GM21360 (cell line): ENCODE data around the gene ANAPC1.
A peak's percentile ranks its signal among the peaks of the same experiment; 100 is the strongest.
"Not testable (repeated sequence)": the region's sequence is repeated elsewhere in the genome, so short reads cannot be mapped to it uniquely, and the experiment has no call there.

ENCODE experiments used
- ATAC-seq: cut with Tn5 transposase; IDR thresholded peaks from one replicate; pipeline ENCODE4 v1.9.1; 2021; ENCODE audit warnings: mild to moderate bottlenecking, moderate library complexity; ENCODE audit not compliant: unreplicated experiment

Gene ANAPC1

GRCh38 chr2:111905990-111906735, 22.2 kb upstream of the ANAPC1 start:
- ATAC-seq: no peak

- not testable (repeated sequence) for ATAC-seq
These were observed 21.5 kb upstream of the ANAPC1 start for GRCh38 chr2:111905475-111905869.

DNA sequence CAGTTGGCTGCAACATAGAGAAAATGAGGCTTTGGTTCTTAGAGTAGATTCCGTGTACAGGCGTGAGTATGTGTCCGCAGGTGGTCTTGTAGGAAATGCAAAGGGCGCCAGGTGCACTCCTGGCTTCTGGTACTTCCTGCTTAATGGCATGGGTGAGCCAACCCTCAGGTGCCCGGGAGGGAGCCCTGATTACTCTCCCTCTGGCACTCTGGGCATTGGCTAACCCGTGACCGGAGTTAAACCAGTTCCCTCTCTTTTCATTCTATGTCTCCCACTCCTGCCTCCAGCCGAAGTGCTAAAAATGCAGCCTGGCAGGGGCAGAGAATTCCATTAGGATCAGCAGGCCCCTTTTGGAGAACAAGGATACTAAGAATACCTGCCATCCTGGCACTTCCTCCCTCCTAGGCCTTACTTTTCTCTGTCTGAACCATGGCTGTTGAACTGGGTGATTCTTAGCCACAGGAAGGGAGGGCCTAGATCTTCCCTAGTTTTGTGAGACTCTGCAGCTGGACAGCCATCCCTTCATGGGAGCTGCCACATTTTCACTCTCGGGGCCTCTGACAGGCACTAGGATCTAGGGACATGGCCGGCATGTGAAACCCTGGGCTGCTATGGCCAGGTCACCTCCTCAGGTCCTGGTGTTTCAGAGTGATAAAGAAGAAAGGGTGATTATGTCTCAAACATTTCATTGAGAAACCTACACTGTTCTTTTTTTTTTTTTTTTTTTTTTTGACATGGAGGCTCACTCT, 20.9 kb upstream of the ANAPC1 start:
- no peak for ATAC-seq

DNA sequence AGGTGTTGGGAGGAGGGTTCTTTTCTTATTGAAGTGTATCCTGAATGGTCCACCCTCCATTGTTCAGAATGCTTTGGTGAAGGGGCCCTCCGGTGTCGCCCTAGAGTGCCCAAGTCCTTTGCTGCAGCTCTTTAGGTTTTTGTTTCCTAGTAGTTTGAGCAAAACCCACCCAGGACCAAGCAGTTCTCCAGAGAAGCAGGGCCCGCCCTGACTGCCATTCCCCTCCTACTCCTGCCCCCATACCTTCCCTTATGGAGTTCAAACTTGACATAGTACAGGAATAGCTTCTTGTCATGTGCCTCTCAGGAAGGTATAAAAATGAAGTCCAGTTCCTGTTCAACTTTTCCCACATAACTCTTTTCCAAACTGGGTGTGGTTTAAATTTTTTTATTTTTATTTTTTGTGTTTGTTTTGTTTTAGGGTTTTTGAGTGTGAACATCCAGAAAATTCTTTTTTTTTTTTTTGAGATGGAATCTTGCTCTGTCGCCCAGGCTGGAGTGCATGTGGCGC, 20.0 kb upstream of the ANAPC1 start:
- no peak for ATAC-seq

GRCh38 chr2:111903516-111903915, 19.5 kb upstream of the ANAPC1 start:
- no peak for ATAC-seq

- no peak for ATAC-seq
These were observed 16.9 kb upstream of the ANAPC1 start for GRCh38 chr2:111900859-111901258.

- ATAC-seq: peak; percentile 10
These were observed 14.9 kb upstream of the ANAPC1 start for GRCh38 chr2:111898703-111899514.

GRCh38 chr2:111897924-111898702, 14.1 kb upstream of the ANAPC1 start, which contains the start of gene MERTK:
Gene MERTK, plus strand, starts transcription at chr2:111898607. Its CDS starts 129 bp downstream, at chr2:111898736.
- ATAC-seq: peak; percentile 71

GRCh38 chr2:111897630-111897923, 13.6 kb upstream of the ANAPC1 start:
- ATAC-seq: no peak

DNA sequence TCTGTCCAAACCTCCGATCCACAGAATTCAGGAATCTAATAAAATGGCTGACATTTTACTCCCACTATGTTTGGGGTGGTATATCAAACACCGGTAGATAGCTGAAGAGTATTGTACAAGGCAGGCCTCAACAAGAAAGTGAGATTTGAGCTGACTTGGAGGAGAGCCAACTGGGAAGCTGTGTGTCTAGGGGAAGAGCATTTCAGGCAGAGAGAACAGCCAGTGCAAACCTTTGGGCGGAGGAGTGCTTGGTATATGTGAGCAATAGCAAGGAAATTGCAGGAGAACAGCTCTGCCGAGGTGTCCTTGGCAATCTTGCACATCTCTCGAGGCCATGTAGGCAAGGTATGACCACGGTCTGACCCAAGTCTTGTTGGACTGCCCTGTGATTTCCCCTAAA, 12.6 kb upstream of the ANAPC1 start:
- no peak for ATAC-seq

GRCh38 chr2:111896024-111896423, 12.0 kb upstream of the ANAPC1 start:
- no peak for ATAC-seq

- no peak for ATAC-seq
These were observed 585 bp upstream of the ANAPC1 start for GRCh38 chr2:111884592-111884964.

- ATAC-seq: not testable (repeated sequence)
These were observed 11.2 kb downstream of the ANAPC1 start for GRCh38 chr2:111872806-111873205.

- ATAC-seq: not testable (repeated sequence)
These were observed 18.9 kb downstream of the ANAPC1 start for GRCh38 chr2:111865124-111865523.

DNA sequence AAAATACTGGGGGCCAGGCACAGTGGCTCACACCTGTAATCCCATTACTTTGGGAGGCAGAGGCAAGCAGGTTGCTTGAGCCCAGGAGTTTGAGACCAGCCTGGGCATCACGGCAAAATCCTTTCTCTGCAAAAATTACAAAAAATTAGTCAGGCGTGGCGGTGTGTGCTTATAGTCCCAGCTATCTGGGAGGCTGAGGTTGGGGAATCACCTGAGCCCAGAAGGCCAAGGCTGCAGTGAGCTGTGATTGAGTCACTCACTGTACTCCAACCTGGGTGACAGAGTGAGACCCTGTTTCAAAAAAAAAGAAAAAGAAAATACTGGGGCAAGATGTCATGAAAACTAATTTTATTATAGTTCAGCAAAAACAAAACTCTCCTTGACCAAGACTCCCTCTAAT, 24.0 kb downstream of the ANAPC1 start:
- not testable (repeated sequence) for ATAC-seq

DNA sequence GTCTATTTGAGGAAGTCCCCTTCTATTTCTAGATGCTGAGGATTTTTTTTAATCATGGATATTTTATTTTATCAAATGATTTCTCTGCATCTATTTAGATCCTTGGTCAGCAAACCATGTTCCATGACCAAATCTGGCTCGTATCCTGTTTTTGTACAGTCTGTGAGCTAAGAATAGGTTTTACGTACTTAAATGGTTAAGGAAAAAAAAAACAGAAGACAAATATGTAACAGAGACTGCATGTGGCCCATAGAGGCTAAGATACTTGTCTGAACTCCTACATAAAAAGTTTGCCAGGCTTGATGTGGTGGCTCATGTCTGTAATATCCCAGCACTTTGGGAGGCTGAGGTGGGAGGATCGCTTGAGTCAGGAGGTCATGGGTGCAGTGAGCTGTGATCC, 31.4 kb downstream of the ANAPC1 start:
- not testable (repeated sequence) for ATAC-seq

GRCh38 chr2:111850646-111851045, 33.3 kb downstream of the ANAPC1 start:
- not testable (repeated sequence) for ATAC-seq

- ATAC-seq: not testable (repeated sequence)
These were observed 44.2 kb downstream of the ANAPC1 start for GRCh38 chr2:111839625-111840282.

DNA sequence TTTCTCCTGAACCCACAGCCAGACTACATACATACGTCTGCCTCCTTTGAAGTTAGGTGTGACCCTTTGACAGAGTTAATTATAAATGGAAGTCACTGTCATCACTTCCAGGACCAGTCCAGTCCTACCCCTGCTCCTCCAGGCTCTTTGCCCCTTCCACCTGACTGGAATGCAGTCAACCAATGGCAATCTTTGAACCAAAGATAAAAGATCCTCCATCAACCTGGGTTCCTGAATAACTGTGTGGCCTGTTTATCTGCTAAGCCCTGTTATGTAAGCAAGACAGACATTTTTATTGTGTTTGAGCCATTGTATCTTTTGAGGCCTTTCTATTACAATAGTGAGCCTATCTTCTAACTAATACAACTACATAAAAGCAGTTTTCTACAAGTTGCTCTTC, 45.0 kb downstream of the ANAPC1 start:
- ATAC-seq: not testable (repeated sequence)

DNA sequence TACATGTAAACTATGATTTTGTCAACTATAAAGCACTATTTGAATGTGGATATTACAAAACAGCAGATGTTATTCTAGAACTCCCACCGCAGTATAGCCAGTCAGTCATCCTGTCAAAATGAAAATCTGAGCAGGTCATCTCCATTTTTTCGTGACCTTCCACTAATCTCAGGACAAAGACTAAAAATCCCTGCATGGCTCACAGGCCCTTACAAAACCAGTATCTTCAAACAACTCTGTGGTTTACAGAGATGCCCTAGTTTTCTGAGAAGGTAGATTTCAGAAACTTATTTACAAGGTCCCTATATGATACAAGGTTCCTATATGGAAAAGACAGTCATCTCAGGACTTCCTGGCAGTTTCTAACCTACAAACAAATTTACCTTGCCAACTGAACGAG, 49.8 kb downstream of the ANAPC1 start:
- ATAC-seq: not testable (repeated sequence)
